PC-9 (cell line): ENCODE results near the gene ADGRV1. TPM values are rescaled to one million over a fixed set of nuclear protein-coding genes. Genes with fewer than 3 reads are reported as not detected.

ENCODE experiments used
- BruUV-seq: library from RNA; stranded (reverse); fragments of 400-500 nt; replicated peaks from 2 replicates; lab custom pipeline; 2021; lab: Mats Ljungman, UMichigan
- CTCF ChIA-PET: fragments of 300-600 bp; sonication (Branson Sonifier 250); formaldehyde crosslinking; loops from one replicate; lab custom pipeline; 2022; ENCODE audit warnings: antibody characterized with exemption; lab: Charles Lee
- POLR2A ChIA-PET: fragments of 300-600 bp; sonication (Branson Sonifier 250); formaldehyde crosslinking; loops from one replicate; lab custom pipeline; 2022; ENCODE audit warnings: antibody characterized with exemption; ENCODE audit not compliant: unreplicated experiment; lab: Charles Lee
- DNase-seq, 2 experiments: peaks; one replicate each; pipeline versions ENCODE4 v3.0.0 to v3.0.0-alpha.2; 2015 to 2022; ENCODE audit warnings: mixed read lengths in 1 of 2
- H2AFZ ChIP-seq: fragments of 200-600 bp; sonication (generic); 2 replicates; pipeline ENCODE4 v1.8.1; 2017; ENCODE audit warnings: antibody characterized with exemption
- H3F3A ChIP-seq: fragments of 200-600 bp; sonication (generic); 2 replicates; pipeline ENCODE4 v1.8.1; 2017; ENCODE audit warnings: antibody characterized with exemption, mild to moderate bottlenecking, low read depth; ENCODE audit not compliant: insufficient read depth
- H3K27ac ChIP-seq: fragments of 200-600 bp; sonication (generic); 2 replicates; pipeline ENCODE4 v1.6.1; 2016; ENCODE audit warnings: mixed run types
- H3K27me3 ChIP-seq: fragments of 200-600 bp; sonication (generic); 2 replicates; pipeline ENCODE4 v1.6.1; 2016; ENCODE audit warnings: low read depth, mixed run types; ENCODE audit not compliant: insufficient read depth
- H3K36me3 ChIP-seq: fragments of 200-600 bp; sonication (generic); 2 replicates; pipeline ENCODE4 v1.6.1; 2016; ENCODE audit warnings: low read depth, mixed run types
- H3K4me1 ChIP-seq: fragments of 200-600 bp; sonication (generic); replicated peaks from 2 replicates; pipeline ENCODE4 v1.6.1; 2016; ENCODE audit warnings: mixed run types; ENCODE audit not compliant: insufficient read depth
- H3K4me2 ChIP-seq: fragments of 200-600 bp; sonication (generic); 2 replicates; pipeline ENCODE4 v1.6.1; 2017; ENCODE audit warnings: mixed run types
- H3K4me3 ChIP-seq: fragments of 200-600 bp; sonication (generic); 2 replicates; pipeline ENCODE4 v1.6.1; 2016; ENCODE audit warnings: mixed run types
- H3K79me2 ChIP-seq: fragments of 200-600 bp; sonication (generic); 2 replicates; pipeline ENCODE4 v1.6.1; 2017; ENCODE audit warnings: low read depth, mixed run types
- H3K9me2 ChIP-seq: fragments of 200-600 bp; sonication (generic); 2 replicates; pipeline ENCODE4 v1.8.1; 2017; ENCODE audit warnings: mild to moderate bottlenecking; ENCODE audit not compliant: insufficient read depth
- H3K9me3 ChIP-seq: fragments of 200-600 bp; sonication (generic); 2 replicates; pipeline ENCODE4 v1.8.1; 2016; ENCODE audit warnings: low read depth; ENCODE audit not compliant: insufficient read depth
- H4K20me1 ChIP-seq: fragments of 200-600 bp; sonication (generic); 2 replicates; pipeline ENCODE4 v1.8.1; 2017; ENCODE audit not compliant: insufficient read depth
- EZH2 ChIP-seq: fragments of 200-600 bp; sonication (generic); IDR thresholded peaks from 2 replicates; pipeline ENCODE4 v1.8.0; 2017; ENCODE audit warnings: antibody characterized with exemption, low read depth
- intact Hi-C: fragments of 100-400 bp; cut with micrococcal nuclease; formaldehyde crosslinking; loops from one replicate; pipeline ENCODE4 v1.10.0; 2022; ENCODE audit not compliant: unreplicated experiment
- total RNA-seq: library from RNA; stranded (reverse); gene quantifications from 2 replicates; pipeline ENCODE4 v1.2.3, GENCODE V29; 2021
- TF ChIP-seq, protein P1 (sequence below): fragments of 200-600 bp; sonication (generic); conservative IDR thresholded peaks from 2 replicates; pipeline ENCODE4 v1.6.1; 2017; ENCODE audit warnings: mixed run types, antibody characterized with exemption, mild to moderate bottlenecking, moderate library complexity

Gene ADGRV1
- total RNA-seq, 1 experiment from 2014 or later: 1.0 TPM

DNA sequence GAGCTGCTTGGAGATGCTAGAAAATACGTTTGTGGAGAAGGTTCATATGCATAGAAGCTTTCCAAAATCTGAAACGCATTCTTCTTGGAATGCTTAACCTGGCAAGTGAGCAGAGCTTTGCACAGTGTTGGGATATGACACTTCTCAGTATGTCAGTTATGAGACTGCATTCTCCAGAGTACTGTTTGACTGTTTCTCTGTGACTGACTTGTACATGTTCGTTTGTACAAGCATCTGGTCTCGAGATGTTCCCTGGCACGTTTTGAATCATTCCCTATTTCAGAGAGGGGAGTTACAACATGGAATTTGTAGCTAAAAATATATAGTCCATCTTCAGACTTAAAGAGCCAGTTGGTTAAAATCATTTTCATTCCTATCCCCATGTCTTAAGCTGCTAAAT is 552.1 kb downstream of the ADGRV1 start:
- Histone ChIP-seq H4K20me1 (no peaks in the 10 kb centered on the region), H3K4me1 (0 out of 2 replicates have a peak, but pooled peaks cover 8% of the 10 kb centered on the region), H3K9me2 (no peaks in the 10 kb centered on the region), H3F3A (no peaks in the 10 kb centered on the region), H2AFZ (no peak overlapping the region), H3K36me3 (no peaks in the 10 kb centered on the region), H3K79me2 (no peaks in the 10 kb centered on the region), H3K4me2 (no peak overlapping the region), H3K27ac (no peak overlapping the region), H3K9me3 (no peaks in the 10 kb centered on the region), H3K4me3 (no peak overlapping the region), H3K27me3 (no peaks in the 10 kb centered on the region)
- CTCF ChIA-PET: no interaction called here
- DNase-seq: no peak
- no TSS peak for BruUV-seq
- POLR2A ChIA-PET: no interaction called here
- TF ChIP-seq EZH2: no peak
- TF ChIP-seq, protein P1, sequence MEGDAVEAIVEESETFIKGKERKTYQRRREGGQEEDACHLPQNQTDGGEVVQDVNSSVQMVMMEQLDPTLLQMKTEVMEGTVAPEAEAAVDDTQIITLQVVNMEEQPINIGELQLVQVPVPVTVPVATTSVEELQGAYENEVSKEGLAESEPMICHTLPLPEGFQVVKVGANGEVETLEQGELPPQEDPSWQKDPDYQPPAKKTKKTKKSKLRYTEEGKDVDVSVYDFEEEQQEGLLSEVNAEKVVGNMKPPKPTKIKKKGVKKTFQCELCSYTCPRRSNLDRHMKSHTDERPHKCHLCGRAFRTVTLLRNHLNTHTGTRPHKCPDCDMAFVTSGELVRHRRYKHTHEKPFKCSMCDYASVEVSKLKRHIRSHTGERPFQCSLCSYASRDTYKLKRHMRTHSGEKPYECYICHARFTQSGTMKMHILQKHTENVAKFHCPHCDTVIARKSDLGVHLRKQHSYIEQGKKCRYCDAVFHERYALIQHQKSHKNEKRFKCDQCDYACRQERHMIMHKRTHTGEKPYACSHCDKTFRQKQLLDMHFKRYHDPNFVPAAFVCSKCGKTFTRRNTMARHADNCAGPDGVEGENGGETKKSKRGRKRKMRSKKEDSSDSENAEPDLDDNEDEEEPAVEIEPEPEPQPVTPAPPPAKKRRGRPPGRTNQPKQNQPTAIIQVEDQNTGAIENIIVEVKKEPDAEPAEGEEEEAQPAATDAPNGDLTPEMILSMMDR: no peak
- intact Hi-C loops: no loop called here

DNA sequence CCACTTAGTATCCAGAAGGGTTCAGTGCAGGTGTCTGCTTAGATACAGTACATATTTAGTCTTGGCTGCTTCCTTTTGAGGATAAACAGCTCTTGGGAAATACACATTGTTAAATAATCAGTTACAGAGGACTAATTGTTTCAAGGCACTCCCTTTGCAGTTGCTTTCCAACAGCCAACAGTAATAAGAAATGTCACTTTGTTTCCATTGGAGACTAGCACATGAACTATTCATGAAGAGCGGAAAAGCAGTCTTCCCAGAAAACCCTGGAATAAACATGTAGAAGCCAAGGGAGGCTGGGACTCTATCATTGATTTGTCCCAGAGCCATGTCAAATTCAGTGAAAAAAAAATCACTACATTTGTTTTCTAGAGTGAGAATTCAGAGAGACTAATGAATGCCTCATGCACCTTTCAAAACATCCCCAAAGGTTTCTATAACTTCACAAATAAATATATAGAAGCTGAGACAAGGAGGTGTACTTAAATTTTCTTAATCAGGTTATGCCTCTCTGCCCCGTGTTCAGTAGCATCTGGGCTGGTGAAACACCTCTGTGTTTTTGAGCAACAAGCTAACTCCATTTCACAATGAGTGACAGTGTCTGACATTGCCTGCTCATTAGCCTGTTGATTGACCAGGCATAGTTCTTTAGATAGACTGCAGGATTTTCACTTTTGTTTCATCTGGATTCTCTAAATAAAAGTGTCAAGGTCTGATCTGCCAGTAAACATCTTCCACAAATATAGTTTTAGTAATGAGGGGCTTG is 553.1 kb downstream of the ADGRV1 start:
- DNase-seq: no peak
- H2AFZ ChIP-seq: no peak overlapping the region
- H3K9me2 ChIP-seq: no peaks in the 10 kb centered on the region
- H3K4me2 ChIP-seq: no peak overlapping the region
- H3K9me3 ChIP-seq: no peaks in the 10 kb centered on the region
- H3K27me3 ChIP-seq: no peaks in the 10 kb centered on the region
- BruUV-seq: no TSS peak
- 0 out of 2 replicates have a peak, but pooled peaks cover 8% of the 10 kb centered on the region for H3K4me1 ChIP-seq
- no peak overlapping the region for H3K27ac ChIP-seq
- CTCF ChIA-PET: no interaction called here
- H3K4me3 ChIP-seq: no peak overlapping the region
- no peaks in the 10 kb centered on the region for H4K20me1 ChIP-seq
- POLR2A ChIA-PET: no interaction called here
- H3K79me2 ChIP-seq: no peaks in the 10 kb centered on the region
- TF ChIP-seq EZH2: no peak
- TF ChIP-seq, protein P1: no peak
- intact Hi-C loops: no loop called here
- H3K36me3 ChIP-seq: no peaks in the 10 kb centered on the region
- H3F3A ChIP-seq: no peaks in the 10 kb centered on the region

DNA sequence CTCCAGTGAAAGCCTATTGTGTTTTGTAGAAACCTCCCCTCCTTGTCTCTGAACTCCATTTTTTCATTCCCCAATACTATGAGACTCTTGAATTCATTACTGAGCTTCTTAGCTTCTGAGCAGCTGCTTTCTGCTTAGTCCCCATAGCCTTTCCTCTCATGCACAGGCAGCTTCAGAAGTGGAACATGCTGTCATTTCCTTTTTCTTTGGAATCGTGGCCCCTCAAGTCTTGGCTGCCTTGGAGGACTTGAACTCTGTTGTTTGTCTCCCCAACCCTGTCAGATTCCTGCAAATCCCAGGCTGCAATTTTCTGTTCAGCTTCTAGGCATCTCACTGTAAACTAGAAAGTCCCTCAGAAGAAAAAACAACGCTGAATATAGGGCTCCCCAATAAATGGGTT is 556.1 kb downstream of the ADGRV1 start:
- H3F3A ChIP-seq: no peaks in the 10 kb centered on the region
- POLR2A ChIA-PET: no interaction called here
- H3K4me1 ChIP-seq: 0 out of 2 replicates have a peak, but pooled peaks cover 8% of the 10 kb centered on the region
- H3K9me3 ChIP-seq: no peaks in the 10 kb centered on the region
- no TSS peak for BruUV-seq
- TF ChIP-seq EZH2: no peak
- TF ChIP-seq, protein P1: no peak
- CTCF ChIA-PET: no interaction called here
- no peak overlapping the region for H3K4me2 ChIP-seq
- no peaks in the 10 kb centered on the region for H4K20me1 ChIP-seq
- no peaks in the 10 kb centered on the region for H3K36me3 ChIP-seq
- intact Hi-C loops: no loop called here
- H3K27me3 ChIP-seq: no peaks in the 10 kb centered on the region
- H3K9me2 ChIP-seq: no peaks in the 10 kb centered on the region
- no peaks in the 10 kb centered on the region for H3K79me2 ChIP-seq
- no peak overlapping the region for H3K27ac ChIP-seq
- DNase-seq: no peak
- H2AFZ ChIP-seq: no peak overlapping the region
- H3K4me3 ChIP-seq: no peak overlapping the region
